ENCODE measurements around the gene CAMK2D.
A peak's percentile ranks its signal among the peaks of the same experiment; 100 is the strongest.

CAMK2D gene

DNA sequence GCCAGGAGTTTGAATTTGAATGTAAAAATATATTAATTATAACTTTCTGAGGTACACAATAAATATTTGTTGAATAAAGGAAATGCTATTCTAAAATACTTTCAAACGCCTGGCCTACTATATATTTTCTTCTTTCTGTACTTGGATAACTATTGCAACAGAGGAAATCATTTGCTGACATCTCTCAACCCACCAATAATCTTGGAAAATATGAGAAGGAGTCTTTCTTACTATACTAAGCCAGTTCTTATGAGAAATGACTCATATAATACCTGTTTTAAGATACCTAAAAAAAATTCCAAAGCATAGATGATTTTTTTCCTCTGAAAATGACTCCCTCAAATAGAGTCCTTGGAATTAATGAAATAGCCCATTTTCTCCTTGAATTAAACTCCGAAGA, 64.1 kb downstream of the CAMK2D start:
- TF ChIP-seq, protein P1, sequence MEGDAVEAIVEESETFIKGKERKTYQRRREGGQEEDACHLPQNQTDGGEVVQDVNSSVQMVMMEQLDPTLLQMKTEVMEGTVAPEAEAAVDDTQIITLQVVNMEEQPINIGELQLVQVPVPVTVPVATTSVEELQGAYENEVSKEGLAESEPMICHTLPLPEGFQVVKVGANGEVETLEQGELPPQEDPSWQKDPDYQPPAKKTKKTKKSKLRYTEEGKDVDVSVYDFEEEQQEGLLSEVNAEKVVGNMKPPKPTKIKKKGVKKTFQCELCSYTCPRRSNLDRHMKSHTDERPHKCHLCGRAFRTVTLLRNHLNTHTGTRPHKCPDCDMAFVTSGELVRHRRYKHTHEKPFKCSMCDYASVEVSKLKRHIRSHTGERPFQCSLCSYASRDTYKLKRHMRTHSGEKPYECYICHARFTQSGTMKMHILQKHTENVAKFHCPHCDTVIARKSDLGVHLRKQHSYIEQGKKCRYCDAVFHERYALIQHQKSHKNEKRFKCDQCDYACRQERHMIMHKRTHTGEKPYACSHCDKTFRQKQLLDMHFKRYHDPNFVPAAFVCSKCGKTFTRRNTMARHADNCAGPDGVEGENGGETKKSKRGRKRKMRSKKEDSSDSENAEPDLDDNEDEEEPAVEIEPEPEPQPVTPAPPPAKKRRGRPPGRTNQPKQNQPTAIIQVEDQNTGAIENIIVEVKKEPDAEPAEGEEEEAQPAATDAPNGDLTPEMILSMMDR (conservative IDR thresholded peaks at IDR 0.05; ENCODE audit: low read depth, low read length), result no peak
- no peak for DNase-seq (ENCODE audit: low read depth)
- no peak overlapping the region for H3K4me3 ChIP-seq (ENCODE audit: low read depth, low read length)

DNA sequence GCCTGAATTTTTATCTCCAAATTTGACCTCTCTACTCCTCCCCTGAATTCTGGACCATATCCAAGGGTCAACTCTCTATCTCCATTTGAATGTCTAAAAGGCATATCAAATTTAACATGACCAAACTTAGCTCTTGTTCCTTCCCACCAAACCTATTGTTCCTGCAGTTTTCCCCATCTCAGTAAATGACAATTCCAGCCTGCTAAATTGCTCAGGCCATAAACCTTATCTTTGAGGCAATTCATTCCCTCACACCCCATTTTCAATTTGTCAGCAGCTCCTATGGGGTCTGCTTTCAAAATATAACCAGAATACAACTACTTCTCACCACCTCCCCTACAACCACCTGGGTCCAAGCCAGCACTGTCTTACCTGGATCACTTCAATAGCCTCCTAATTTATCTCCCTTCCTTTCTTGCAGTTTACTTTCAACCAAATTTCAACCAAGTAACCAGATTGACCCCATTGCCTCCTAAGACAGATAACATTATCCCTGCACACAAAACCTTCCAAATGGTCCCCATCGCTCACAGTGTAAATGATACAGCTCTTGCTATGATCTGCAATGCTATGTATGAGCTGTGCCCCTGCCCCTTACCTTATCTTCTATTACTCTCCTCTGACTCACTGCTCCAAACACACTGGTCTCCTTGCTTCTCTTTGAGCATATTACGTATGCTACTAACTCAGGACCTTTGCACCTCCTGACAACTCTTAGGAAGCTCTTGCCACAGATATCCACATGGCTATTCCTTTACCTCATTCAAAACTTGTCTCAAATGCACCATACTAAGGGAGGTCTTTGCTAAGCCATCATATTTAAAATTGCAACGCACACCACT, 66.0 kb downstream of the CAMK2D start:
- no peak overlapping the region for H3K4me3 ChIP-seq (ENCODE audit: low read depth, low read length)
- TF ChIP-seq, protein P1 (conservative IDR thresholded peaks at IDR 0.05; ENCODE audit: low read depth, low read length), result no peak
- peak; percentile 58 for DNase-seq (ENCODE audit: low read depth)

DNA sequence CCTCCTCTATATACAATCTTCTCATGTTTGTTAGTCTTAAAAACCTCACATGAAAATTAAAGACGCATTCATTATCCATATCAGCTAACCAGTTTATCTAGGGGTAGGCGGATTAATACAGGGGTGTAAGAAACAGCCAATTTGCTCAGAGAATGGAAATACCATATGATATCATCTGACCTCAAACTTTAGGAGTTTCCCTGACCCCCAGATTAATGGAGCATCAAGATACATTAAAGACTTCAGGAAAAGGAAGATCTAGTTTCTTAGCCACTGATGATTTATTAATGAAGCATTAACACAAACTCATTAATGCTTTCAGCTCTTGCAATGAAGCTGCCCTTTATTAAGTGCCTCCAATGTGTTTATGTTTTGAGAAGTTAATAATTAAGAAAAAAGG, 67.5 kb downstream of the CAMK2D start:
- no peak for DNase-seq (ENCODE audit: low read depth)
- no peak overlapping the region for H3K4me3 ChIP-seq (ENCODE audit: low read depth, low read length)
- TF ChIP-seq, protein P1 (conservative IDR thresholded peaks at IDR 0.05; ENCODE audit: low read depth, low read length), result no peak

DNA sequence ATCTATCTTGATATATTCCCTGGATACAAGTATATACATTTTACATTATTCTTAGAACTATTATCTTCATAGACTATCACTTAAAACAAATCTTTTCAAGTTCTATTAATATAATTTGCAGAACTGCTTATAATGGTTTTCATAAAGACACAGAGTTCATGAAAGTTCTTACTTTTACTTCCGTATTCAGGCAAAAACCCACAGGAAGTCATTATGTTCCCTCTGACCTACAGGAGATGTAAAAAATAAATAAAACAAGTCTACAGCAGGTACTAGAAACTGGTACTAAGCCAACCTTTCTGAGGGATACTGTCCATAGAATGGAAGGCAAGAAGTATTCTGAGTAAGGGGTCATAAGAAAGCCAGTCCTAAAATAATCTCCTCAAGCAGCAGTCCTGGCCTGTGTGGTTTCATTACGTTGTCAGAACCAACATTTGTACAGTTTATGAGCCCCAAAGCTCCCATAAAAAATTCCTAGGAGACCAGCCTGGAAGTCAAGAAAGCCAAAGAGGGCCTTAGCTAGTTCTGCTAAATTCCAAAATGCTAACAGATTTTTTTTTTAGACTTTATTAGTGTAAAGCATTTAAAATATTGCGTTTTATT, 68.6 kb downstream of the CAMK2D start:
- no peak for DNase-seq (ENCODE audit: low read depth)
- H3K4me3 ChIP-seq (ENCODE audit: low read depth, low read length), result no peak overlapping the region
- TF ChIP-seq, protein P1 (conservative IDR thresholded peaks at IDR 0.05; ENCODE audit: low read depth, low read length), result no peak

DNA sequence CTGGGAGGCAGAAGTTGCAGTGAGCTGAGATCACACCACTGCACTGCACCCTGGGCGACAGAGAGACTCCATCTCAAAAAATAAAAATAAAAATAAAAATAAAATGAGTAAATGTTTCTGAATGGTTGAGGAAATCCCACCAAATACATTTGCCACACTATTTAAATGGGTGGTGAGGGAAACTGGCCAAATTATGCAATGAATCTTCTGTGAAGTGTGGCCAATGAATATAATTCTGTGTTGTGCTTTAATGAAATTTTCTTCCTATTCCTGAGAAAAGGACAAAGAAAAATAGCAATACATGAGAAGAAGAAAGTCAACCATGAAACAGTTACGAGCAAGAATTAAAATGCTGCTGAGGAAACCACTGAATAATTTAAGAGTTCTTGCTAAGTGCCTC, 69.9 kb downstream of the CAMK2D start:
- TF ChIP-seq, protein P1 (conservative IDR thresholded peaks at IDR 0.05; ENCODE audit: low read depth, low read length), result no peak
- DNase-seq (ENCODE audit: low read depth), result no peak
- H3K4me3 ChIP-seq (ENCODE audit: low read depth, low read length), result no peak overlapping the region

DNA sequence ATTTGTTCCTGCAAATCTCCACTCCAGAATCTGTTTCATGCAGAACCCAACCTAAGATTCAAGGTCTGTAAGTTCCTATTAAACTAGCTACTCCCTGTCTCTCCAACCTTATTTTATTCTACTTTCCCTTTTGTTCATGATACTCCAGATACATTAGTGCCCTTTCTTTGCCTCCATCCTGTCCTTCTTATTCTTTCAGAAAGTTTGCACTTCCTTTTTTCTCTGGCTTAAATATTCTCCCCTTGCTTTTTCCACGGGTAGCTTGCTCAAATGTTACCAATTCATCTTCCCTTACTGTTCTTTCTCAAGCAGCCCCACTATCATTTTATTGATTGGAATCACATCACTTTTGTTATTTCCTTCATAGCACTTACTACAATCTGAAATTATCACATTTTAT, 72.1 kb downstream of the CAMK2D start:
- TF ChIP-seq, protein P1 (conservative IDR thresholded peaks at IDR 0.05; ENCODE audit: low read depth, low read length), result no peak
- no peak for DNase-seq (ENCODE audit: low read depth)
- no peak overlapping the region for H3K4me3 ChIP-seq (ENCODE audit: low read depth, low read length)
